K562 (cell line): ENCODE results near the gene COQ4.

Experiments
- ATF3 ChIP-seq, 2 experiments: fragments of 450-650 bp in 1 of 2; sonication (generic) in 1 of 2; formaldehyde crosslinking in 1 of 2; IDR thresholded peaks in 1 of 2; conservative IDR thresholded peaks in 1 of 2; 2 replicates each; pipeline versions ENCODE4 v1.6.1 to v1.8.1; 2016 to 2023; ENCODE audit warnings: mild to moderate bottlenecking in 2 of 2, moderate library complexity in 2 of 2, inconsistent platforms in 1 of 2, missing genetic modification reagents in 1 of 2
- CTCF ChIP-seq, 3 experiments: IDR thresholded peaks in 2 of 3; conservative IDR thresholded peaks in 1 of 3; 2 replicates each; pipeline ENCODE4 v1.5.1; 2011 to 2012; ENCODE audit warnings: low read length in 3 of 3, mild to moderate bottlenecking in 3 of 3, control low read depth in 2 of 3, improper control_type of control experiment in 1 of 3, inconsistent platforms in 1 of 3, low read depth in 1 of 3, mixed read lengths in 1 of 3, moderate library complexity in 1 of 3; ENCODE audit not compliant: insufficient read depth in 2 of 3
- DDX20 ChIP-seq: fragments of 450-650 bp; IDR thresholded peaks from 2 replicates; pipeline ENCODE4 v1.6.1; 2016; ENCODE audit warnings: missing genetic modification characterization, low read depth, mild to moderate bottlenecking, missing compliant biosample characterization, moderate library complexity
- JUN ChIP-seq, 2 experiments: sonication (generic) in 1 of 2; formaldehyde crosslinking in 1 of 2; IDR thresholded peaks; 2 replicates each; pipeline versions ENCODE4 v1.6.1 to v1.8.0; 2012 to 2022; ENCODE audit warnings: borderline replicate concordance in 2 of 2, mild to moderate bottlenecking in 2 of 2, improper control_type of control experiment in 1 of 2, low read depth in 1 of 2, low read length in 1 of 2, missing genetic modification reagents in 1 of 2
- POLR2AphosphoS5 ChIP-seq: IDR thresholded peaks from 2 replicates; pipeline ENCODE4 v1.6.1; 2011; ENCODE audit warnings: mild to moderate bottlenecking, low read depth, low read length, moderate library complexity; ENCODE audit not compliant: control insufficient read depth, insufficient read depth
- POLR2B ChIP-seq: fragments of 450-650 bp; IDR thresholded peaks from 2 replicates; pipeline ENCODE4 v1.6.1; 2018; ENCODE audit warnings: low read depth; ENCODE audit not compliant: partially characterized antibody
- SP1 ChIP-seq: sonication (generic); formaldehyde crosslinking; IDR thresholded peaks from 2 replicates; pipeline ENCODE4 v1.8.1; 2022; ENCODE audit warnings: mild to moderate bottlenecking, missing genetic modification reagents
- UBTF ChIP-seq, 2 experiments: IDR thresholded peaks; 2 replicates each; pipeline ENCODE4 v1.6.1; 2012; ENCODE audit warnings: improper control_type of control experiment in 2 of 2, low read depth in 2 of 2, low read length in 2 of 2, borderline replicate concordance in 1 of 2
- USF2 ChIP-seq: sonication (generic); formaldehyde crosslinking; IDR thresholded peaks from 2 replicates; pipeline ENCODE4 v1.5.0; 2020; ENCODE audit warnings: missing genetic modification reagents
- YY1 ChIP-seq, 3 experiments: IDR thresholded peaks; 2 replicates each; pipeline ENCODE4 v1.6.1; 2011; ENCODE audit warnings: low read length in 2 of 3, mild to moderate bottlenecking in 2 of 3, moderate library complexity in 2 of 3, borderline replicate concordance in 1 of 3, control low read depth in 1 of 3, low read depth in 1 of 3; ENCODE audit not compliant: insufficient read depth in 3 of 3, insufficient replicate concordance in 2 of 3, control insufficient read depth in 1 of 3, insufficient read length in 1 of 3; ENCODE audit errors: extremely low read depth in 1 of 3
- ZZZ3 ChIP-seq: fragments of 450-650 bp; IDR thresholded peaks from 2 replicates; pipeline ENCODE4 v1.6.1; 2016; ENCODE audit warnings: antibody characterized with exemption, mild to moderate bottlenecking, moderate library complexity

GRCh38 chr9:128372188-128372641 is 49.6 kb downstream of the COQ4 start:
- no peak for TF ChIP-seq JUN (IDR thresholded peaks at IDR 0.05; ENCODE audit: borderline replicate concordance, low read depth, low read length)
- no peak for TF ChIP-seq JUN (CRISPR knock-in tag; IDR thresholded peaks at IDR 0.05; ENCODE audit: borderline replicate concordance)
- no peak for TF ChIP-seq ZZZ3
- no peak for TF ChIP-seq YY1 (IDR thresholded peaks at IDR 0.05; ENCODE audit: borderline replicate concordance in 1 of 3, control insufficient read depth in 1 of 3, extremely low read depth in 1 of 3, insufficient read depth in 3 of 3, insufficient read length in 1 of 3, insufficient replicate concordance in 2 of 3, low read depth in 1 of 3, low read length in 2 of 3)
- TF ChIP-seq POLR2B, result no peak
- no peak for TF ChIP-seq ATF3 (IDR thresholded peaks at IDR 0.05)
- no peak for TF ChIP-seq ATF3 (CRISPR knock-in tag; conservative IDR thresholded peaks at IDR 0.05)
- TF ChIP-seq DDX20, result no peak
- no peak for TF ChIP-seq SP1
- TF ChIP-seq CTCF (IDR thresholded peaks at IDR 0.05 in 2 of 3, conservative IDR thresholded peaks at IDR 0.05 in 1 of 3; ENCODE audit: insufficient read depth in 2 of 3, low read depth in 1 of 3, low read length in 3 of 3), result no peak
- no peak for TF ChIP-seq USF2 (CRISPR knock-in tag)
- TF ChIP-seq UBTF (IDR thresholded peaks at IDR 0.05; ENCODE audit: borderline replicate concordance in 1 of 2, low read depth in 2 of 2, low read length in 2 of 2), result no peak
- no peak for TF ChIP-seq POLR2AphosphoS5
